Activated CD4-positive, alpha-beta T cell treated with anti-CD3 and anti-CD28 coated beads, Interleukin-2, amount 10 ng/mL, durations not matched to agents 24 days and 14 days (primary cell): ENCODE data around the gene ERI3. TPM values are rescaled to one million over a fixed set of nuclear protein-coding genes. Genes with fewer than 3 reads are reported as not detected.

Source experiments
- DNase-seq: peaks from one replicate; pipeline ENCODE4 v3.0.0; 2022
- H3K27ac Mint-ChIP-seq: one replicate; pipeline ENCODE4 v1.8.0; 2022; ENCODE audit warnings: mild to moderate bottlenecking, mixed read lengths
- H3K27me3 Mint-ChIP-seq: one replicate; pipeline ENCODE4 v1.8.0; 2022; ENCODE audit warnings: mixed read lengths
- H3K36me3 Mint-ChIP-seq: one replicate; pipeline ENCODE4 v1.8.0; 2022; ENCODE audit warnings: low read depth, mild to moderate bottlenecking, mixed read lengths
- H3K4me1 Mint-ChIP-seq: one replicate; pipeline ENCODE4 v1.8.0; 2021; ENCODE audit warnings: mixed read lengths
- H3K4me3 Mint-ChIP-seq: one replicate; pipeline ENCODE4 v1.8.0; 2022; ENCODE audit warnings: mild to moderate bottlenecking, moderate library complexity, mixed read lengths
- H3K9me3 Mint-ChIP-seq: one replicate; pipeline ENCODE4 v1.8.0; 2021; ENCODE audit warnings: mixed read lengths
- intact Hi-C: fragments of 100-400 bp; cut with micrococcal nuclease; formaldehyde crosslinking; loops from one replicate; pipeline ENCODE4 v1.15.1; 2023
- total RNA-seq: library from RNA; stranded (reverse); gene quantifications from 2 replicates; pipeline ENCODE4 v1.2.3, GENCODE V29; 2022

The ERI3 gene
- total RNA-seq, 1 donor from 2014 or later, result 50.2 TPM

DNA sequence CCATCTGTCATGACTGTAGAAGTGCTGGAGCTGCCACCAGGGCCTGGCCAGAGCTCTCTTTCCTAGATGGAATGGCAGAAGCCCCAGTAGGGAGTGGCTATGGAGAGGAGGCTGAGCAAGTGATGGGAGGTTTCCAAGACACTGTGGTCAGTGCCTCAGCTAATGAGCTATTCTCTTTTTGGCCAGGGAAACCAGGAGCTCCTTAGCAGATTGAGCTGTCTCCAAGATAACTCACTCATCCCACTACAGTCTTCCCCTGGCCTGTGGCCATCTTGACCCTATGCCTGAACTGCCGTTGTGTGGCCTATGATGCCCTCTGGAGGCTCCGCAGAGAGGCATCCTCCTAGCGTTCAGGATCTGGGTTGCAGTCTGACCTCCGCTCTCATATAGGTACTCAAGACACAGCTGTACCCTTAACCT lies 60.5 kb downstream of the ERI3 start:
- Mint-ChIP-seq H3K4me3 (no peak overlapping the region), H3K9me3 (no peaks in the 10 kb centered on the region), H3K4me1 (no peaks in the 10 kb centered on the region), H3K27ac (no peak overlapping the region), H3K36me3 (peaks cover 20% of the 10 kb centered on the region), H3K27me3 (no peaks in the 10 kb centered on the region)
- intact Hi-C loops, result no loop called here
- DNase-seq, result no peak

DNA sequence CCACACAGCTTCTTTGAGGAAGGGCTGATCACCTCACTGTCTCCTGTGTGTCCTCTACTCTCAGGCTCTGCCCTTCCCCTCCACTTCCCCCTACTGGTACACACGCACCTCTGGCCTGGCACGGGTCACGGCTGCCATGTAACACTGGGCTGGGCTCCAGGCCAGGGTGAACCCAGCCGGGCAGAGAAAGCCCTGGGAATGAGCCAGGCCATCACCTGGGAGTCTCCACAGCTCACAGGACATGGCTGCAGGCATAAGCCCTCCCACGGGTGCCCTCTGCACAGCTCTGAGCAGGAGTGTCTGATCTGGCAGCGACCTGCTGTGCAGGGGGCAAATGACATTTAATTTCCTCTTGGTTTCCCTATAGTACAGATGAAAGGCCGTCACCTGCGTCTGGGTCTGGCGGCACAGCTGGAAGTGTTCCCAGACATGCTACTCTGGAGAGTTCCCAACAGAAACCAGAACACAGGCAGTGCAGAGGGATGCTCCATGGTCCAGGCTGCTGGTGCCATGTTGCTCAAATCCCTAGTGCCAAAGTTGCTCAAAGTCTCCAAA lies 61.2 kb downstream of the ERI3 start:
- intact Hi-C loops, result no loop called here
- H3K4me3 Mint-ChIP-seq, result no peak overlapping the region
- H3K36me3 Mint-ChIP-seq, result peaks cover 20% of the 10 kb centered on the region
- no peak for DNase-seq
- no peaks in the 10 kb centered on the region for H3K9me3 Mint-ChIP-seq
- H3K27ac Mint-ChIP-seq, result no peak overlapping the region
- no peaks in the 10 kb centered on the region for H3K4me1 Mint-ChIP-seq
- H3K27me3 Mint-ChIP-seq, result no peaks in the 10 kb centered on the region

DNA sequence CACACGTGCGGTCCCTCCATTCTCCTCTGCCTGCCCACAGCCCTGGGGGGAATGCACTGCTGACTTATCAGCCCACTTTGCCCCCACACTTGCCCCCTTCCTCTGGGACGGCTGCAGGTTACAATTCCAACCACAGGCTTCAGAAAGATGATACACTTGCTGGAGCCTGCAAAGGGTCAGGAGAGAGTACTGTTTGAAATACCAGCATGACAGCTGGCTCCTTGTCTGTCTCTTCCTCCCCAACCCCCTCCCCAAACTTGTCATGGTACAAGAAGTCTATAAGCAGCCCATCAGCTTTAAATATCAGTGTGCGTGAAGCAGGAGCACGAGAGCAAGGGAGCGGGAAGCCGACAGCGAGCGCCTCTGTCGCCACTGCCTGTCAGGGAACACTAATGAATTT lies 62.4 kb downstream of the ERI3 start:
- intact Hi-C loops, result no loop called here
- Mint-ChIP-seq H3K4me3 (no peak overlapping the region), H3K9me3 (no peaks in the 10 kb centered on the region), H3K27me3 (no peaks in the 10 kb centered on the region), H3K27ac (no peak overlapping the region), H3K36me3 (peaks cover 20% of the 10 kb centered on the region), H3K4me1 (no peaks in the 10 kb centered on the region)
- DNase-seq, result no peak

DNA sequence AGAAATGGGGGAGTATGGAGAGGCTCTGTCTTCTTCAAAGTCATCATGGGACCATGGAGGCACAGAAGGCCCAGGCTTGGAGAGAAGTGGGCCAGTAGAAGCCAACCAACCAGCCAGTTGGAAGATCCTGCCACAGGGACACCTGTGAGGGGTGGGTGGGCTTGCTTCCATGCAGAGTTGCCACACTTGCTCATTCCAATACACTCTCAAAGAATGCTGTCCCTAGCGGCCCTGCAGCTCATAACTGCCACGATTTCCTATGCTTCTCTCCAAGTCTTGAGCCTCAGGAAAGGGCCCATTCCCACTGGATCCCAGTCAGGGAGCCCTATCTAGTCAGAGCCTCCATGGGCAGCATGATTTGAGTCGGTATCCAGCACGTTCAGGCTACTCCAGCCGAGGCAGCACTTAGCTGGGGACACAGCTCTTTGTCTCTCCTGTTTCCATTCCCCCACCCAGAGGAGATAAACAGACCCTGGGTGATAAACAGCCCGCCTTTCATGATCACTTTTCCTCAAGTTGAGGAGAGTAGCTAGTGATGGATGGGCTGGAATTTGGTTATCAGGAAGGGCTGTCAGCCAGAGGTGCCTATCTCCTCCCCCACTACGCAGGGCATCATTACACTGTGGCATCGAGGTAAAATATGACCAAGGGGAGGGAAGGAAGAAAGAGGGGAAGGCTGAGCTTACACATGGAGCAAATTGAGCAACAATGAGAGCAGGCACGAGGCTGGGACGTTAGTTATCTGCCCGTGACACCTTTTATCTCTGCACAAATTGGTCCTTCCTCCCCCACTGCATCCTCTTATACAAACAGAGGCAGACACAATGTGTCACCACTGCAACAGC lies 64.6 kb downstream of the ERI3 start:
- no peak for DNase-seq
- H3K27me3 Mint-ChIP-seq, result no peaks in the 10 kb centered on the region
- H3K27ac Mint-ChIP-seq, result no peak overlapping the region
- no peak overlapping the region for H3K4me3 Mint-ChIP-seq
- peaks cover 10% of the 10 kb centered on the region for H3K36me3 Mint-ChIP-seq
- no peaks in the 10 kb centered on the region for H3K4me1 Mint-ChIP-seq
- intact Hi-C loops, result no loop called here
- H3K9me3 Mint-ChIP-seq, result no peaks in the 10 kb centered on the region

DNA sequence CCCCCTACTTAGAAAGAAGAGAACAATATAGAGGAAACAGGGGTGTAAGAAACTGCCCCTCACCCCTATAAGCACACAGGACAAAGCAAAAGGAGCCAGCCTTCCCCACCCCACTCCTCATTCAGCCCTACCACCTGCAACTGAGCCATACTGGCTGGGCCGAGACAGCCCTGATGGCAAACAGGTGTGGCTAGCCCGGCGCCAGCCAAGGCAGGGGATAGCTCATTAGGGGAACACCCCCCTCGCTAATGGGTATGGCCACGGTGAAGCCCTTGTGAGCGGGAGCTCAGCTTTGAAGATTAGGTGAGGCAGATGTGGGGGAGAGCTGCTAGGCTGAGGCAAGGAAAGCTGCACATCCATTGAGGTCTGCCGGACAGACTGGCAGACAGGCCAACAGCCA lies 65.5 kb downstream of the ERI3 start:
- H3K9me3 Mint-ChIP-seq, result no peaks in the 10 kb centered on the region
- H3K27ac Mint-ChIP-seq, result no peak overlapping the region
- H3K4me1 Mint-ChIP-seq, result no peaks in the 10 kb centered on the region

DNA sequence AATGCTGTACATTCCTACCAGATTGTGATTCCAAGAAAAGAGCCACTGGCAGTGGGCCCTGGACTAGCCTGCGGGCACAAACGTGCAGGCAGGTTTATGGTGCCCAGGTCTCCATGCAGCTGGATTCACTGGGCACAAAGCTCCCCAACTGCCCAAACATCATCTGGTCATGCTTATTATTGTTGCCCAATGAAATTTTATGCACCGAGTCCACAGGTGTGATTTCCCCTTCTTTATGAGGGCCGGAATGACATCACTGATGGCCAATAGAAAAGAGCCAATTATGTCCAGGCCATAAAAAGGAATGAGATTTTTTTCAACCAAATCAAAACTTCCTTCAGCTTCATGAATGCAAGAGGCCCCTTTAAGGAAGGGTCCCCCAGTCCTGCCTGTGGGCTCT lies 66.2 kb downstream of the ERI3 start:
- H3K27me3 Mint-ChIP-seq, result no peaks in the 10 kb centered on the region
- no peak for DNase-seq
- H3K27ac Mint-ChIP-seq, result no peak overlapping the region
- intact Hi-C loops, result no loop called here
- H3K4me1 Mint-ChIP-seq, result no peaks in the 10 kb centered on the region
- no peak overlapping the region for H3K4me3 Mint-ChIP-seq
- H3K36me3 Mint-ChIP-seq, result peaks cover 4% of the 10 kb centered on the region
- no peaks in the 10 kb centered on the region for H3K9me3 Mint-ChIP-seq

More for the DNA sequence above, 65.5 kb downstream of the ERI3 start:
- Mint-ChIP-seq H3K36me3 (peaks cover 4% of the 10 kb centered on the region), H3K4me3 (no peak overlapping the region), H3K27me3 (no peaks in the 10 kb centered on the region)
- intact Hi-C loops, result no loop called here
- DNase-seq, result no peak

DNA sequence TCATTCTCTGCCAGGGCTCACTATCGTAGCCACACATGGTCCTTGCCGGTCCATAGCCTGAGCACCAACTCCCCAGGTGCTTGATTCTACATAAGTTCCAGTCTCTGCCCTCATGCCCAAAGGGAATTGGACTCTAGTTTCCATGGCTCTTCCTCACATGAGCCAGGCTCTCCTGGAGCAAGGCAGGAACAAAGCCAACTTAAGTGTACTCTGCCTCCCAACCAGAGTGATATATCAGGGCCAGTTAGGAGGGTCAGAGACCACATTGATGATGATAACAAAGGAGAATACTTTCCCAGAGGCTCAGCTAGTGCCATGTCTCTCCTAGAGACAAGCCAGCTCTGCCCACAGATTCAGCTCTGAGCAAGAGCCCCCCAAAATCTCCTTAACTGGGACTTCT lies 70.9 kb downstream of the ERI3 start:
- H3K27ac Mint-ChIP-seq, result no peak overlapping the region
- H3K4me3 Mint-ChIP-seq, result no peak overlapping the region

DNA sequence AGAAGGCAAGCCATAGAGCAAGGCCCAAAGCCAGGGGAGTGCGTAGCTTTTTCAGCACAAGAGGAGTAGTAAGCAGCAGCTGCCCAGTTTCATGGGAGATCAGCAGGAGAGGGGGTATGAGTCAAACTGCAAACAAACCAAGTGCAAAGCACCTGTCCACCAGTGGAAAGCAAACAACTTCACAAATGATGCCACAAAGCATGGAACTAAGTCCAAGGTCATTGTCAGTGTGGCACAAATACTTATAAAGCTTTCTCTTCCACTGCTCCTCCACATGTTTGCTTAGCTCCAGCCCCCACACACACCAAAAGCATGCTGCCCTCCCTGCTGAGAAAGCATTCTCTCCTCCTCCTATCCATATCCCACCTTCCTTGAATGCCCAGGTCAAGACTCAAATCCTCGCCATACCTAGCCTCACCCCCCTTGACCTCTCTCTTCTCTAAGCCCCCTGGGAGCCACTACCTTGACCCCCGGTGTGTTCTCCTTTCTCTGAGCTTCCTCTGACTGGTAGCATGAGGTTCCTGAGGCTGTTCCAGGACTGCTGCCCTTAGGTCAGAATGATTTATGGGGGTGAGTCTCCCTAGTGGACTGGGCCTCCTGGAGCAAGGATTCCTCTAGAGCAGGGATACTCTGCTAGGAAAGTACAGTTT lies 71.4 kb downstream of the ERI3 start:
- H3K27me3 Mint-ChIP-seq, result no peaks in the 10 kb centered on the region
- no peak overlapping the region for H3K4me3 Mint-ChIP-seq
- no peaks in the 10 kb centered on the region for H3K4me1 Mint-ChIP-seq
- intact Hi-C loops, result no loop called here
- H3K36me3 Mint-ChIP-seq, result peaks cover 8% of the 10 kb centered on the region
- H3K27ac Mint-ChIP-seq, result no peak overlapping the region
- H3K9me3 Mint-ChIP-seq, result no peaks in the 10 kb centered on the region
- no peak for DNase-seq

More for the DNA sequence above, 70.9 kb downstream of the ERI3 start:
- no peaks in the 10 kb centered on the region for H3K9me3 Mint-ChIP-seq
- DNase-seq, result no peak
- intact Hi-C loops, result no loop called here
- H3K4me1 Mint-ChIP-seq, result no peaks in the 10 kb centered on the region
- H3K27me3 Mint-ChIP-seq, result no peaks in the 10 kb centered on the region
- peaks cover 8% of the 10 kb centered on the region for H3K36me3 Mint-ChIP-seq

DNA sequence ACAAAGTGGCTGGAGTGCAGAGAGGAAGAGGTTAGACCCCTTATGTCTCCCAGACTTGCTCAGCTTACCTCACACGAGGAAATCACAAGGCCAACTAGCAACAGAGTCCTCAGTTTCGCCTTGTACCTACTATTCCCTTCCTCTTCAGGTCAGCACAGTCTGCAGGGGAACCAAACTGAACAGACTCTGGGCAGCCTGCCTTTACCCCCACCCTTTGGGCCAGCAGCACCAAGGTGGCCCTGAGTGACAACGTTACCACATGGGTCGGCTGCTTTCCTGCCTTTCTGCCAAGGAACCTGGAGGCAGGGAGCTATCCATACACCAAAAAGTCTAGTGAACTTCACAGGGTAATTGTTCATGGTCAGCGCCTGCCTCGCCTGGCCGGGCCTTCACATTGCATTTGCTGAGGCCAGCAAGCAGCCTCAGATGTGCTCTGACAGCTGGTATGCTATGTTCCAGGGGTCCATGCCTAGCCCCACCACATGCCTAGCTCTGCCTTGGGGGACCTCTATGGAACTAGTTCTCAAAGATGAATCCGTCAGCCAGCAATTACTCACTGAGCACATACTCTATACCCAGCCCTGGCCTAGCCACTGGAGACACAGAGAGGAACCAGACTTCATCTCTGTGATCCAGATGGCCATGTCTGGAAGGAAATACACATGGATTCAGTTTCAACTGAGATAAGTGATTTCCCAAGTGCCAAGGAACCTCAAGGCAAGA lies 72.2 kb downstream of the ERI3 start:
- Mint-ChIP-seq H3K4me3 (no peak overlapping the region), H3K4me1 (no peaks in the 10 kb centered on the region), H3K27ac (no peak overlapping the region), H3K27me3 (no peaks in the 10 kb centered on the region), H3K9me3 (no peaks in the 10 kb centered on the region), H3K36me3 (peaks cover 6% of the 10 kb centered on the region)
- no peak for DNase-seq
- intact Hi-C loops, result no loop called here

DNA sequence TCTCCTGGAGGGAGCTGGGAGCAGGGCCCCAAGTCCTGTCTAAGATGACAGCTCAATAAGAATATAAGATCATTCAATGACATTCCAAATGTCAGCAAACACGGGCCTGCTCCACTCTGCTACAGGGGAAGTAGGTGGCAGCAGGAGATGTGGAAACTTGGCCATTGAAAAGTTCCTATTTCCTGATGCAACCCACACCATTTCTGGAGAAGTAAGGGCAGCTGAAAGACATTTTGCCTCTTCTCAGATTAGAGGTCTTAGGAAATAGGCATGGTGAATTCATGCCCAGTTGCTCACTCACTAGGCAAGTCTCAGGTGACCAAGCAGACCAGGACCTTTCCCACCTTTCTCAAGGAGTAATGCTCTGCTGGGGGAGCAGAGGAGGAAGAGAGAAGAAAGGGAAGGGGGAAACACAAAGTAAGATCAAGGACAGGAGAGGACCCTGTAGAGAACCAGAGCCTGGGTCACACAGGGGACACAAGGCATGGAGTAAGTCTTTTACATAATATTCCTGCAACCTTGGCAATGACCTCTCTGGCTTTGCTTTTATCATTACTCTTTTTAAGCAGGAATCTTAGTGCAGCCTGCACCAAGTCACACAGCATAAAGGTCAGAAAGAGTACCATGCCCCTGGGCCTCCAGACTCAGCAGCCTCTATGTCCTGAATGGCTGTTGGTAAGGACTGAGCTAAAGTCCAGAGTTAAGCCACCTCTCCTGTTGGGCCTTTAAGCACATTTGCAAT lies 72.9 kb downstream of the ERI3 start:
- no peak overlapping the region for H3K27ac Mint-ChIP-seq

DNA sequence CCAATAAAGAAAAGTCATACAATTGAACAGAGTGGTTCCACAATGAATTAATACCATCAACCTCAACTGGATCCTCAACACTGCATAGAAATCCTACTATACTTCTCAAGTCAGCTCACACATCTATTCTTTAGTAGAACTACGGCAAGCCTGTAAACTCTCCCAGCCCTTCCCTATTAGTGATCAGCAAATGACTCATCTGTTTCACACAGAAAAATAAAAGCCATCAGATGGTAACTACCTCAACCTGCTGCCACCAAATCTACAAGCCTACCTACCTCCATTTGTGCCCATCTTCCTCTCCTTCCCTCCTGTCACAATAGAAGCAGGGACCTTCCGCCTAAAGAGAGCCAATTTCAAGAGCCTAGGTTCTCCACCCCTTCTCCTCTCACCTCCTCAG lies 78.2 kb downstream of the ERI3 start:
- H3K27me3 Mint-ChIP-seq, result no peaks in the 10 kb centered on the region

More for the DNA sequence above, 72.9 kb downstream of the ERI3 start:
- Mint-ChIP-seq H3K4me3 (no peak overlapping the region), H3K4me1 (no peaks in the 10 kb centered on the region), H3K36me3 (peaks cover 6% of the 10 kb centered on the region), H3K9me3 (no peaks in the 10 kb centered on the region), H3K27me3 (no peaks in the 10 kb centered on the region)
- intact Hi-C loops, result no loop called here
- no peak for DNase-seq

DNA sequence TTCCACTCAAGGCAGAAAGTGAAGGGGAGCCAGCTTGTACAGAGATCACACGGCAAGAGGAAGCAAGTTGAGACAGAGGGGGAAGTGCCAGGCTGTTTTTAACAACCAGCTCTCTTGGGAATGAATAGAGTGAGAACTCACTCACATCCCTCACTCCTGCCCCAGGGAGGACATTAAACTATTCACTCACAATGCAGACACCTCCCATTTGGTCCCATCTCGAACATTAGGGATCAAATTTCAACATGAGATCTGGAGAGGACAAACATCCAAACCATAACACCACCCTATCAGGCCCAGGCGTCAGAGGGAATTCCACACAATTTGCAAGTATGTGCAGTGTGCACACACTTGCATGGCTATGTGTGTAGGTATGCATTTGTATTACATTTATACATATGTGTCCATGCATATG lies 79.1 kb downstream of the ERI3 start:
- DNase-seq, result no peak
- intact Hi-C loops, result no loop called here
- Mint-ChIP-seq H3K4me3 (no peak overlapping the region), H3K36me3 (peaks cover 2% of the 10 kb centered on the region), H3K27ac (no peak overlapping the region), H3K27me3 (no peaks in the 10 kb centered on the region), H3K9me3 (no peaks in the 10 kb centered on the region), H3K4me1 (peaks cover 9% of the 10 kb centered on the region)

More for the DNA sequence above, 78.2 kb downstream of the ERI3 start:
- intact Hi-C loops, result no loop called here
- H3K4me1 Mint-ChIP-seq, result peaks cover 9% of the 10 kb centered on the region
- H3K9me3 Mint-ChIP-seq, result no peaks in the 10 kb centered on the region
- no peak overlapping the region for H3K4me3 Mint-ChIP-seq
- H3K36me3 Mint-ChIP-seq, result peaks cover 2% of the 10 kb centered on the region
- DNase-seq, result no peak
- no peak overlapping the region for H3K27ac Mint-ChIP-seq

DNA sequence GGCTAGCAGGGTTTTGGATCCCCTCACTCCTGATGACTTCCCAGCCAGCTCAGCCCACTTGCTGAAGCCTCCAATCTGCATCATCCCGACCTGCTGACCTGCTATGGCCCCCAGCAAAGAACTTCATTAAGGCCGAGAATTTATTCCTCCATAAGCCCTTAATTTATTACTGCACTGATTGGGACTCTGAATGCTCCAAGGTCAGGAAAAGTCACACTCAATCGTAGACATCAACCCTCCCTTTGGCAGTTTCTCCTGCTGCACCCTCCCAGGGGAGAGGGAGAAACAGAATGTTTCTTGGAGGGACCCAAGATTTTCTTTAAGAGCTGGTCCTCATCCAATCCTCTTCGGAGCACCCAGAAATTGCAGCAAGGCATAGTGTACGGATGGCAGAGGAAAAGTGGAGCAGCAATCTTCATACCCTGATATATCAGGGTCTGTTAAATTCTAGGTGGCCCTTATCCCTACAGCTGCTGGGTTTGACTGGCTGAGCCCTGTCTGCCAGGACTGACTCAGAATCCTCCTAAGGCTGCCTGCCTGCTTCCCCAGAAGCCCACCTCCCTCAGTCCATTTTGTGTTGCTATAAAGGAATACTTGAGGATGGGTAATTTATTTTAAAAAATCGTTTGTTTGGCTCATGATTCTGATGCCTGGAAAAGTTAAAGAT lies 79.6 kb downstream of the ERI3 start:
- no peak overlapping the region for H3K4me3 Mint-ChIP-seq
- H3K4me1 Mint-ChIP-seq, result peaks cover 9% of the 10 kb centered on the region
- H3K27ac Mint-ChIP-seq, result no peak overlapping the region

More for the DNA sequence above, 79.6 kb downstream of the ERI3 start:
- Mint-ChIP-seq H3K9me3 (no peaks in the 10 kb centered on the region), H3K27me3 (no peaks in the 10 kb centered on the region), H3K36me3 (peaks cover 2% of the 10 kb centered on the region)
- intact Hi-C loops, result no loop called here
- DNase-seq, result no peak
